Head of caudate nucleus (tissue), 42 donors: ENCODE data around the gene STK32B.
"Not testable (repeated sequence)": the region's sequence is repeated elsewhere in the genome, so short reads cannot be mapped to it uniquely, and the experiment has no call there.

ENCODE experiments used
- DNase-seq, 42 donors: peaks; one replicate each; pipeline versions ENCODE4 v3.0.0 to v3.0.0-alpha.2; 2020 to 2021; ENCODE audit warnings: mixed read lengths in 7 of 42
- intact Hi-C: fragments of 100-400 bp; cut with DNase I; formaldehyde crosslinking; loops from one replicate; pipeline ENCODE4 v1.15.0; 2022

STK32B gene

DNA sequence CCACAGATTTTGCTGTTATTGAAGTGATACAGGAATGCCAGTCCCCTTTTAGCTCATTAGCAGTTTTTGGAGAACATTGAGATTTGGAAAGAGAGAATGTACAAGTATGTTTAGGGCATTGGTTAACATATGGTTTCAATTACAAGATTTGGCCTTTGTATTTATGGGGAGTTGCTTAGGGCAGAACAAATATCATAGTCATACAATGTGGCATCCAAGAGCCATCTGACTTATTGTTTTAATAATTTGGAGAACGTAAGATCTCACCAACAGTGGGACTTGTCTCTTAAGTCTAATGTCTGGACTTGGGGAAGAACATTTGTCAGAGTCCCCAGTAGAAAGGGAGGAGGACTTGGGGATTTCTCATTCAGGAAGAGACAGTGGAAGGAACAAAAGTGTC is 166.1 kb downstream of the STK32B start:
- no peak for DNase-seq
- intact Hi-C loops = no loop called here

DNA sequence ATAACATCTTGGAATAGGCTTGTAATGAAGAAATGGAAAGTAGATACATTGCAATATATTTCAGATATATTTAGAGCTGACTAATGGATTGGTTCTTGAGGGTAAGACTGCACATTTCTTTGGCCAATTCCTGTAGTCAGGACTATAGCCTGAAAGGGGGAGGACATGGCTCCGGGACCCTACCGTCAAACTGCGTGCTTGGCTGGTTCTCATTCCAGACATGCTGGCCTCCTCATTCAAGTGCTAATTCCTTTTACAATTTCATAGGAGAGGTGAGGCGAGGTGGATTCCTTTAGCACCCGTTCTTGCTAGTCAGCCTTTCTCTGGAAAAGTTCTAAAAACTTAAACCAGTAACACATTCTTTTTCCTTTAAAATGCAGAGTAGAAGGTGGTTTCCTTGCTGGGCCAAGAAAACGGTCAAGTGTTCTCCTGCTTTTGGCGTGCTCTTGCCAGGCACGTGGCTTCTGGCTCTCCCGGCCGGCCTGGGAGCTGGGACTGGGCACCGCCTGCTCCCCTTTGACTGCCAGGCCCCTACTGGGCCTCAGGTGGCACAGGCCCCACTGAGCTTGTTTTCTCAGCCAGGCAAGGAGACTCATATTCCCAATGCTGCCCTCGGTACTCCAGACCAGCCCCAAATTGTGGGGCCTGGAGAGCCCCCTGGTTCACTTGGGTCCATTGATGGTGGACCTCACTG is 167.2 kb downstream of the STK32B start:
- intact Hi-C loops = no loop called here
- no peak for DNase-seq

DNA sequence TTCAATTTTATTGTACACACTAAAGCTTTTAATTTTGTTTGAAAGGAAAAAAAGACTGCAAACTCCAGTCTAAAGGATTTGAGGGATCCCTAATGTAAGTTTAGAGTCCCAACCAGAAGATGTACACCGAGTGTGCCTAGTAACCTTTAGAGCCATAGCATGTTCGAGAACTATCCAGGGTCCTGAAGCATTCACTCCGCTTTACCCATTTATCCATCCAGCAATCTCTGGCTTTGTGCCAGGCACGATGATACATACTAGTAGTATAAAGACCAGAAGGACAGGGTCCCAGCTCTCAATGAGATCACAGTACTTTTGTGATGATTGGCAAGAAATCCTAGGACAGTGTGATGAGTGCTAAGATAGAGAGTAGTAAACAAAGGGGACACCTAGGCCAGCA is 168.7 kb downstream of the STK32B start:
- intact Hi-C loops = no loop called here
- no peak for DNase-seq

DNA sequence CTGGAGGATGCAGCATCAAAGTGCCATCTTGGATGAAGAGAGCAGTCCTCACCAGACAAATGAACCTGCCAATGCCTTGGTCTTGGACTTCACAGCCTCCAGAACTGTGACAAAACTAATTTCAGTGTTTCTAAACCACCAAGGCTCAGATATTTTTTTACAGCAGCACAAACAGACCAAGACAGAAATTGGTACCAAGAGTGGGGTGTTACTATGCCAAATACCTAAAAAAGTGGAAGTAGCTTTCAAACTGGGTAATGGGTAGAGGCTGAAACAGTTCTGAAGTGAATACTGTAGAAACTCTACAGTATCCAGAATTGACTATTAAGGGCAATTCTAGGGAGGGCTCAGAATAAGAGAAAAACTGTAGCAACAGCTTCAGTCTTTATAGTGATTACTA is 170.8 kb downstream of the STK32B start:
- DNase-seq = no peak
- intact Hi-C loops = no loop called here

DNA sequence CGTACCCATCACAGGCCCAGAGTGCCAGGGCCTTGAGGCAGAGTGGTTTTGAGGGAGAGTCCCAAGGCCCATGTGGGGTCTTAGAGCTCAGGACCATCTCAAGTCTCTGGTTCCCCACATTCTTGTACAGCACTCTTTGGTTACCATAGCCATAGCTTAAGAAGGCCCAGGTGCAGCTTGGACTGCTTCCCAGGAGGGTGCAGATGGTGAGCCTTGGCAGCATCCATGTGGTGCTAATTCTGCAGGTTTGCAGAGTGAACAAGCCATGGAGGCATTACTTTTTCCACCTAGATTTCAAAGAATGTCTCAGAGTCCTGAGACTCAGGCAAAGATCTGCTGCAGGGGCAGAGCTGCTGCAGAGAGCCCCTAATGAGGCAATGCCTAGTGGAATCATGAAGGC is 171.7 kb downstream of the STK32B start:
- intact Hi-C loops = no loop called here
- no peak for DNase-seq

DNA sequence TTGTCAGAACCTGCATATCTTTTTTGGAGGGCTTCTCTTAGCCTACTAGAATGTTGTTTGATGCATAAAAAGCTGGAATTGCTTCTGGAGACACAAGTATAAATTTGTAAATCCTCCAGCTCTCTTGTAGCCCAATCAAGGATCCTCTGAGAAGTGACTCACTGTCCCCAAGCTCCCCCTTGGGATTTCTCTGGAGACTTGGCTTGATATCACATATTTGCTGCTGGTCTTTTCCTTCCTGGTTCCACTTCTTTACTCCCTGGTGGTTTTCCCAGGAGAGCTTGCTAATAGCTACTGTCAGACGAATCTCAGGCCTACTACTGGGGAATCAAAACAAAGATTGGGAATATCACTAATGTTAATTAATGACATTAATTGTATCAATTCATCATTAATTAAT is 173.1 kb downstream of the STK32B start:
- intact Hi-C loops = no loop called here
- DNase-seq = no peak

DNA sequence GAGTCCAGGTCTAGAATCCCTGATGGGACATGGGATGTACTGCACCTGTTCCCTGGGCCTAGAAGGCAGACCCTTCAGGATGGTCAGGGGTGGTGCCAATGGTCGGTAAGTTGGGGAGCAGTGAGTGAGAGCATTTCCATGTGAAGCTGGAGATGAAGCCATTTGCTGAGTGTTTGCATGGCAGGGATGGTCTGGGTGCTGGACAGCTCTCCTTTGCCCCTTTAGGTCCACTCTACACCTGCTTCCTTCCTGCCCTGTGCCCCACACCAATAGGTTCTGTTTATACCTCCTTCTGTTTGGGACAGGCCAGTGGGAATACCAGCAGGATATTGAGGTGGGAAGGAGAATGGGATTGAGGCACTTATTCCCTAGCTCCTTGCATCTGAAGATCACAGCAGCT is 181.3 kb downstream of the STK32B start:
- DNase-seq = no peak
- intact Hi-C loops = no loop called here

DNA sequence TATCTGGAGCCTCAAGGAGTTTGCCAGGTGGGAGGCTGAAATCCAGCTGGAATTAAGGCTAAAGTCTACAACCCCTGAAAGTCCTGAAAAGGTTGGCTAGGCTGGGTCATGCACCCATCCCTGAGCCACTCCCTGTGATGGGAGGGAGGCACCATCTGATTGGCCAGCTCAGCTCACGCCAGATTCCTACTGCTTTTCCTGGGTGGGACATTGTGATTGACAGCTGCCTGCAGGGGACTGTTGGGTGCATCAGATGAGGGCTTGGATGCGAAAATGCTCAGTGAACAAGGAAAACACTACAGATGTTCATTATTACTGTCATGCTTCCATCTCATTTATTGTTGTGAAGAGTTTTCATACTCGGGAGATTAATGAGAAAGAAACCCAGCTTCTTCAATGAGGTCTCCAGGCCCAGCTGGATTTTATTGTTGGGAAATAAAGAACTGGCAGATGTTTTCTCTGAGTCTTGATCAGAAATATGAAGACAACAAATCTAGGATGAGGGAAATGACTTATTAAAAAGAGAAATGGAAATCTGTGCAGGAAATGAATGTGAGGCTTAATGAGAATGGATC is 185.9 kb downstream of the STK32B start:
- intact Hi-C loops = no loop called here
- no peak for DNase-seq

DNA sequence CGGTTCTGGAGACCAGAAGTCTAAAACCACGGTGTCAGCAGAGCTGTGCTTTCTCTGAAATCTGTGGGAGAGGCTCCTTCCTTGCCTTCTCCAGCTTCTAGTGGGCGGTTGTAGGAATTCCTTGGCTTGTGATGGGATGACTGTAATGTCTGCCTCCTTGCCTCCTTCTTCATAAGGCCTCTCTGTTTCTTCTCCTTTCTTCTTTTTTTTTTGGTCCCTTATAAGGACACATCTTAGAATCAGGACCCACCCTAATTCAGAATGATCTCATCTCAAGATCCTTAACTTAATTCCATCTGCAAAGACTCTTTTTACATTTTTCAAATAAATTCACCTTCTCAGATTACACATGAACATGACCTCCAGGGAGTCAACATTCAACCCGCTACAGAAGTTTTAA is 186.9 kb downstream of the STK32B start:
- intact Hi-C loops = no loop called here
- peak in 2 of 42 donors; percentile 8 to 9 for DNase-seq

DNA sequence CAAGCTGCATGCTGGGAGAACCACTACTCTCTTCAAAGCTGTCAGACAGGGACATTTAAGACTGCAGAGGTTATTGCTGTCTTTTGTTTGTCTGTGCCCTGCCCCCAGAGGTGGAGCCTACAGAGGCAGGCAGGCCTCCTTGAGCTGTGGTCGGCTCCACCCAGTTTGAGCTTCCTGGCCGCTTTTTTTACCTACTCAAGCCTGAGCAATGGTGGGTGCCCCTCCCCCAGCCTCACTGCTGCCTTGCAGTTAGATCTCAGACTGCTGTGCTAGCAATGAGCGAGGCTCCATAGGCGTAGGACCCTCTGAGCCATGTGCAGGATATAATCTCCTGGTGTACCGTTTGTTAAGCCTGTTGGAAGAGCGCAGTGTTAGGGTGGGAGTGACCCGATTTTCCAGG is 195.8 kb downstream of the STK32B start:
- intact Hi-C loops, DNase-seq: not testable (repeated sequence)

DNA sequence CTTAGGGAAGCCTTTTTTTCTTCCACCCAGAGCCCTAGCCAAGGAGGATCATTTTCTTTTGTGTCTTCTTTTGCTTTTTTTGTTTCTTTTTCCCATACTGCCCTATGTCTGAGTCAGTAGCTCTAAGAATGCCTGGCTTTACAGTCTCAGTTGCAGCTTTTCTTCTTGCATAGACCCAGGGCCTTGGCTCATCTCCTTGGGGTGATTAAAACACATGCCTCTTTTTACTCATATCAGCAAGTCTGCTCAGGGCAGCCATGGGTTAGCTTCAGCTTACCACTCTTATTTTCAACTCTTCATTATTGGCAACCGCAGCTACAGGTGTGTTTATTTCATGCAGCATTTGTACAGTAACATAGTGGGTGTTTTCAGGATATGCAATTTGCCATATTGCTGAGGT is 196.5 kb downstream of the STK32B start:
- intact Hi-C loops = no loop called here
- no peak for DNase-seq

DNA sequence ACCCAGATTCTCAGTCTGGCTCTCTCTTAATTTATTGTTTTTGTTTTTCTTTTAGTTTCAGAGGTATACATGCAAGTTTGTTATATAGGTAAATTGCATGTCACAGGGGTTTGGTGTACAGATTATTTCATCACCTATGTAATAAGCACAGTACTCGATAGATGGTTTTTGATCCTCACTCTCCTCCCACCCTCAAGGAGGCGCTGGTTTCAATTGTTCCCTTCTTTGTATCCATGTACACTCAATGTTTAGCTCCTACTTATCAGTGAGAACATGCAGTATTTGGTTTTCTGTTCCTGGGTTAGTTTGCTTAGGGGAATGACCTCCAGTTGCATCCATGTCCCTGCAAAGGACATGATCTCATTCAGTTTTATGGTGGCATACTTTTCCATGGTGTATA is 198.4 kb downstream of the STK32B start:
- DNase-seq = no peak
- intact Hi-C loops = no loop called here

DNA sequence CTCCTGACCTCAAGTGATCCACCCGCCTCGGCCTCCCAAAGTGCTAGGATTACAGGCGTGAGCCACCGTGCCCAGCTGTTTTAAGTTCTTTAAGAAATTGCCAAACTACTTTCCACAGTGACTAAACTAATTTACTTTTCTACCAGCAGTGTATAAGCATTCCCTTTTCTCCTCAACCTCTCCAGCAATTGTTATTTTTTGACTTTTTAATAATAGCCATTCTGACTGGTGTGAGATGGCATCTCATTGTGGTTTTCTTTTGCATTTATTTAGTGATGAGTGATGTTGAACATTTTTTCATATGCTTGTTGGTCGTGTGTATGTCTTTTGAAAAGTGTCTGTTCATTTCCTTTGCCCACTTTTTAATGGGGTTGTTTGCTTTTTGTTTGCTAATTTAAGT is 199.3 kb downstream of the STK32B start:
- intact Hi-C loops, DNase-seq: not testable (repeated sequence)

DNA sequence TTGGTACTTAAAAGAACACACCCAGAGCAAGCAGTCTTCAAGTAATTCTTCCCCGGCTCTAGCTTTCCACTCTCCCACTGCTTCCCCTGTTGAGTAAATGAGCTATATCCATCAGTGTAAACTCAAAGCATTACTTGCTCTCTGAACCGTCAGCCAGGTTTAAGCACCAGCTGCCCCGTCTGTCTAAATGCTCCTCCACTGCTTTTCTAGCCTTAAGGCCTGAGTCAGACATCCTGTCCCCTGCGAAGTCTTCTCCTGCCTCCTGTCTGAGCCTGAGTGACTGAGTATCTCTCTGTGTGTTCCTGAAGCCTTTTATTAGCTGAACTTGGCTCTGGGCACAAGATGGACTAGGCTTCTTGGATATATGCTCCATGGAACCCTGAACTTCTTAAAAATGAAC is 205.1 kb downstream of the STK32B start:
- no peak for DNase-seq

DNA sequence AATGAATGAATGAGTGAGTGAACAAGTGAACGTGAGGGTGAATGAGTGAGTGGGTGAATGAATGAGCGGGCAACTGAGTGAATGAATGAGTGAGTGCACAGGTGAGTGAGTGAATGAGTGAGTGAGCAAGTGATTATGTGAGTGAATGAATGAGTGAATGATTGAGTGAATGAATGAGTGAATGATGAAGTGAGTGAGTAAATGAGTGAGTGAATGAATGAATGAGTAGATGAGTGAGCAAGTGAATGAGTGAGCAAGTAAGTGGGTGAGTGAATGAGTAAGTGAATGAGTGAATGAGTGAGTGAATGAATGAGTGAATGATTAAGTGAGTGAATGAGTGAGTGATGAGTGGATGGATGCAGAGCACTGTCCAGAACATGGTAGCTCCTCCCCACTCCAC is 205.8 kb downstream of the STK32B start:
- intact Hi-C loops = no loop called here
- DNase-seq = no peak

More for the DNA sequence above, 205.1 kb downstream of the STK32B start:
- intact Hi-C loops = no loop called here

DNA sequence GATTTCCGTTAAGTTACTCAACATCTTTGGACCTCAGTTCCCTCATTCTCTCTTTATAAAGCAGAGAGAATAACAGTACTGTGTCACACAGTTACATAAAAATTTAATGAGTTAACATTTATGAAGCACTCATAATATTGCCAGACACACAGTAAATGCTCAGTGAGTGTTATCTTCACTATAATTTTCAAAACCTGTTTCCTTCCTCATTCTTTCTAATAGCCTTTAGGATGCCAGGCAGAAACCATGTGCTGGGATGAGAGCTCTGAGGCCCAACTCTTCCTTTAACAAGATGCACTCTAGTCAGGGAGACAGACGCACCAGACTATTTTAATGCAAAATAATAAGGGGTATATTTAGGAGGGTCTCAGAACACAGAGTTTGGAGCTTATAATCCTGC is 208.2 kb downstream of the STK32B start:
- intact Hi-C loops = no loop called here

DNA sequence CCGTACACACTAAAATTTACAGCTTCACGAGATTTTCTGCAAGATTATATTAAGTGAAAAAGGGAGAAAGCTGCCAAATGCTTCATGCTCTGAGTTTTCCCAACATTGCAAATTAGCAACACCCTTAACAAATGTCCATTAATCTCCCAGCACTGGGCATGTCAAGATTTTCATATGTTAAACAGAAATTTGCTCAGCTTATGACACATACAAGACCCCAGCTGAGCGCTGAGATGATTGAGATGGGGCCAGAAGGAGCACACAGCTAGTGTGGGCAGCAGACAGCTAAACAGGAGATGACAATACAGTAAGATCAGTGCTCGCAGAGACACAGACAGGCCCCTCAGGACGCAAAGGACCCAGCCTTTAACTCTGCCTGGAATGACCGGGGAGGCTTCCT is 208.8 kb downstream of the STK32B start:
- no peak for DNase-seq
- intact Hi-C loops = no loop called here

More for the DNA sequence above, 208.2 kb downstream of the STK32B start:
- no peak for DNase-seq

DNA sequence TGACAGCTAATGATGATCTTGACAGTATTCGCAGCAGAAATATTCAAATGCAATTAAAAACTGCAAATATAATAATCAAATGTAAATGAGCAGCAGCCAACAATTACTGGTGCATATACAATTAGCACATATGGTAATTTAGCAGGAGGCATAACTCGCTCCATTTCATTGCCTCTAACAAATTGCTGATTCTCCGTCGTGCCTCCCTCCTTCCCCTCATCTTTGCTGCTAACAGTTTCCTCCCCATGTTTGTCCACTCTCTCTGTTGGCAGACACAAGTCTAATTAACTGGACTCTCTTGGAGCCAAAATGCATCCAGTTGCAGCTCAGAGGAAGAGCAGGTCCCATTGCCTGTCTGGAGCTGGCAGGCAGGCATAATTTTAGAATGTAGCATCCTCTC is 210.6 kb downstream of the STK32B start:
- no peak for DNase-seq
- intact Hi-C loops = no loop called here

DNA sequence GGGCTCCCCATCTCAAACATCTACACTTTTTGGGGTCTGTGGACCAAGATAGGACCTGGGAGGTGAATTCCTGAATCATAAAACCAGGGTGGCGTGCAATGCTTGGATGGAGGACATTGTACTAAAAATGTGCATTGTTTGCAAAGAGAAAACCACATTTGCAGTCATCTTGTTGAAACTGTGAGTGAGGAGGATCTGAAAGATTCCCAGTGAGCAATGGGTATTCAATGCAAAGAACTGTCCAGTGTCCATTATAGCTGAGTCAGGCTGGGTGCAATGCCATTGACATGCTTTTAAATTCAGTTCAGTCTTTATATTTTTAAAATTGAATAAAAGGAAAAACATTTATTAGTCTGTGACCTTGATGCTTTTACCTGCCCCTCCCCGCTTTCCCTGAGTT is 215.7 kb downstream of the STK32B start:
- DNase-seq = no peak
- intact Hi-C loops = no loop called here

DNA sequence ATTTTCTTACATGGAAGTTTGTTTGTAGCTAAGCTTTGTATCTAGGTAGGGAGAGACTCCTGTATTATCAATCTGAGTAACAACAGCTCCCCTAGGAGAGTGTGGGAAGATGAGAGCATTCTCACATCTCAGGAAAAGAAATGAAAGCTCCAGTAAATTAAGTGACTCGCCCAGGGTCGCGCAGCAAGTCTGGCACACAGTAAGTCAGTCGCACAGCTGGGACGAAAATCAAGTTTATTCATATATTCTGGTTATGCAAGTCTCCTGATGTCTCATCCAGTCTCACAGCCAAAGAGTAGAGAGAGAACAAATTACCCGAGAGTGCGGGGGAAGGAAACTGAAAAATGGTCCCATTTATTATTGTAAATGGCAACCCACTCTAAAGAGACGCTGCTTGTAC is 216.1 kb downstream of the STK32B start:
- intact Hi-C loops = no loop called here
- peak in 12 of 42 donors; percentile 4 to 52 (median 14) for DNase-seq

DNA sequence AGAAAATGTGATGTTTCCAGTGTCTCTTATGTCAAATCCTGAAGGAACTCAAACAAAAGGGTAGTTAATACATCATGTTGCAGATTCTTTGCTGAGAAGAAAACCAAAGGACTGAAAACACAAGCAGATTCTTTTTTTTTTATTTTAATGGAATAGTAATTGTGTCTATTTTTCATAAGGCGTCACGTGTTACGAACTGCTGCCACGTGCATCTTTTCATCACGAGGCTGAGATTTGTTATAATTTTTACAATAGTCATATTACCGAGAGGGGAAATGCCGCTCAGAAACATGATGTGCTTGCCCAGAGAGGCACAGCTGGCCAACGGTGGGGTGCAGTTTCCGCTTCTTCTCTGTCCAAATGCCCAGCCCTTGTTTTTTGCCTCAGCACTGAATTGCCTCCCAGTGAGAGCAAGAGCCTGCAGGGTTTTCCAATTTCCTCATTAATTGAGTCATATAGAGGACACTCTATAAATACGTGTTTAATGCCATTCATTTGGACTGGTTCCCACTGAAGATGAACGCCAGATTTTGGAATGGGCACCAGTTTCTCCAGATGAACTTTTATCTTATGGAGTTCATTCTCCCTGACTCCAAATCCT is 225.3 kb downstream of the STK32B start:
- DNase-seq = no peak
- intact Hi-C loops = no loop called here
